Activated CD8-positive, alpha-beta T cell treated with anti-CD3 and anti-CD28 coated beads for 36 hours (primary cell): ENCODE data around the gene VDR. TPM values are rescaled to one million over a fixed set of nuclear protein-coding genes. Genes with fewer than 3 reads are reported as not detected.
"Not testable (repeated sequence)": the region's sequence is repeated elsewhere in the genome, so short reads cannot be mapped to it uniquely, and the experiment has no call there.

Experiments
- ATAC-seq: fragments of 200-7000 bp; cut with Tn5 transposase; one replicate; pipeline ENCODE4 v1.10.0; 2021; ENCODE audit warnings: mild to moderate bottlenecking, moderate library complexity
- CTCF ChIA-PET: fragments of 350-600 bp; sonication (Branson Sonifier 250); formaldehyde crosslinking; loops from one replicate; lab custom pipeline; 2021; ENCODE audit warnings: antibody characterized with exemption; lab: Charles Lee
- POLR2A ChIA-PET: fragments of 350-600 bp; sonication (Branson Sonifier 250); formaldehyde crosslinking; loops from one replicate; lab custom pipeline; 2021; ENCODE audit warnings: antibody characterized with exemption; lab: Charles Lee
- DNase-seq: peaks from one replicate; pipeline ENCODE4 v3.0.0-alpha.2; 2020
- H3K27ac Mint-ChIP-seq: one replicate; pipeline ENCODE4 v1.8.0; 2021; ENCODE audit warnings: mild to moderate bottlenecking, mixed read lengths
- H3K27me3 Mint-ChIP-seq: one replicate; pipeline ENCODE4 v1.8.0; 2021; ENCODE audit warnings: mixed read lengths
- H3K36me3 Mint-ChIP-seq: one replicate; pipeline ENCODE4 v1.8.0; 2021; ENCODE audit warnings: low read depth, mixed read lengths
- H3K4me1 Mint-ChIP-seq: one replicate; pipeline ENCODE4 v1.8.0; 2021; ENCODE audit warnings: low read depth, mixed read lengths
- H3K4me3 Mint-ChIP-seq: one replicate; pipeline ENCODE4 v1.8.0; 2021; ENCODE audit warnings: mild to moderate bottlenecking, moderate library complexity, mixed read lengths
- H3K9me3 Mint-ChIP-seq: one replicate; pipeline ENCODE4 v1.8.0; 2021; ENCODE audit warnings: mixed read lengths
- CTCF ChIP-seq: fragments of 200-600 bp; IDR thresholded peaks from one replicate; pipeline ENCODE4 v1.8.0; 2022; ENCODE audit warnings: antibody characterized with exemption, mild to moderate bottlenecking
- intact Hi-C: fragments of 100-400 bp; cut with micrococcal nuclease; formaldehyde crosslinking; loops from one replicate; pipeline ENCODE4 v1.10.0; 2022
- total RNA-seq, 2 experiments: library from RNA; stranded (reverse); gene quantifications; one replicate each; pipeline ENCODE4 v1.2.3, GENCODE V29; 2021

The VDR gene
- total RNA-seq, 2 experiments from 2014 or later, result 84.6 to 86.4 TPM

GRCh38 chr12:47812797-47813510, 91.8 kb downstream of the VDR start:
- Mint-ChIP-seq H3K27me3 (no peaks in the 10 kb centered on the region), H3K4me3 (peak overlapping the region; percentile 86), H3K36me3 (peaks cover 85% of the 10 kb centered on the region), H3K4me1 (peaks cover 63% of the 10 kb centered on the region), H3K9me3 (peaks cover 3% of the 10 kb centered on the region), H3K27ac (peak overlapping the region; percentile 98)
- intact Hi-C loops, result loop anchor here (1.0 to 10.0 kb wide), 3 partner anchors 19 to 598 kb away; no protein-coding TSS in a partner anchor
- ATAC-seq (peak; percentile 68), DNase-seq (peak; percentile 98)
- POLR2A ChIA-PET, result interaction anchor here (0.7 to 37.9 kb wide), 12 partner anchors 9 to 1544 kb away, joined by 3 to 904 read pairs (median 4); partner anchors contain the start of gene SLC38A1
- CTCF ChIA-PET, result interaction anchor here (0.8 to 19.8 kb wide), 8 partner anchors 9 to 72 kb away, joined by 3 to 624 read pairs (median 8); no protein-coding TSS in a partner anchor
- no peak for TF ChIP-seq CTCF

- TF ChIP-seq CTCF, result no peak
- Mint-ChIP-seq H3K4me3 (peak overlapping the region; percentile 86), H3K36me3 (peaks cover 85% of the 10 kb centered on the region), H3K27ac (peak overlapping the region; percentile 98), H3K9me3 (peaks cover 3% of the 10 kb centered on the region), H3K4me1 (peaks cover 74% of the 10 kb centered on the region), H3K27me3 (no peaks in the 10 kb centered on the region)
- no peak for ATAC-seq
- DNase-seq, result no peak
- intact Hi-C loops, result loop anchor here (5.0 to 10.0 kb wide), 2 partner anchors 75 to 597 kb away; no protein-coding TSS in a partner anchor
- POLR2A ChIA-PET, result interaction anchor here (1.0 to 37.9 kb wide), 9 partner anchors 7 to 83 kb away, joined by 3 to 904 read pairs (median 6); partner anchors contain the start of gene HDAC7
- CTCF ChIA-PET, result interaction anchor here (1.2 to 19.8 kb wide), 8 partner anchors 9 to 73 kb away, joined by 3 to 624 read pairs (median 12); no protein-coding TSS in a partner anchor
Observed at GRCh38 chr12:47811581-47812484, 93.0 kb downstream of the VDR start.

- DNase-seq (no peak), ATAC-seq (no peak)
- Mint-ChIP-seq H3K36me3 (peaks cover 85% of the 10 kb centered on the region), H3K4me1 (peaks cover 78% of the 10 kb centered on the region), H3K27me3 (no peaks in the 10 kb centered on the region), H3K4me3 (peak overlapping the region; percentile 86), H3K27ac (peak overlapping the region; percentile 98), H3K9me3 (peaks cover 3% of the 10 kb centered on the region)
- TF ChIP-seq CTCF, result no peak
- ChIA-PET CTCF (interaction anchor here (1.3 to 19.8 kb wide), 5 partner anchors 7 to 69 kb away, joined by 7 to 624 read pairs (median 37); partner anchors contain the start of gene HDAC7), POLR2A (interaction anchor here (0.8 to 37.9 kb wide), 4 partner anchors 8 to 23 kb away, joined by 3 to 904 read pairs (median 46); partner anchors contain the start of gene HDAC7)
- intact Hi-C loops, result loop anchor here (5.0 to 10.0 kb wide), 2 partner anchors 76 to 596 kb away; no protein-coding TSS in a partner anchor
Observed at GRCh38 chr12:47811072-47811396, 93.8 kb downstream of the VDR start.

GRCh38 chr12:47809518-47809917, 95.3 kb downstream of the VDR start:
- CTCF ChIA-PET, result interaction anchor here (1.2 to 19.8 kb wide), 7 partner anchors 8 to 74 kb away, joined by 3 to 624 read pairs (median 33); partner anchors contain the start of gene HDAC7

More at GRCh38 chr12:47809518-47809917, 95.3 kb downstream of the VDR start:
- ATAC-seq, H3K27me3 Mint-ChIP-seq, intact Hi-C loops, H3K9me3 Mint-ChIP-seq: not testable (repeated sequence)
- Mint-ChIP-seq H3K27ac (peak overlapping the region; percentile 98), H3K4me1 (peaks cover 83% of the 10 kb centered on the region), H3K4me3 (peak overlapping the region; percentile 86), H3K36me3 (peaks cover 85% of the 10 kb centered on the region)
- peak; percentile 30 for TF ChIP-seq CTCF
- POLR2A ChIA-PET, result interaction anchor here (2.5 to 37.9 kb wide), 3 partner anchors 8 to 25 kb away, joined by 11 to 904 read pairs (median 81); partner anchors contain the start of gene HDAC7
- peak; percentile 35 for DNase-seq
